ENCODE results near the gene NFATC1. TPM values are rescaled to one million over a fixed set of nuclear protein-coding genes. Genes with fewer than 3 reads are reported as not detected.

The NFATC1 gene
- total and polyA plus RNA-seq, 2 donors from 2014 or later: 4.3 to 17.2 TPM

DNA sequence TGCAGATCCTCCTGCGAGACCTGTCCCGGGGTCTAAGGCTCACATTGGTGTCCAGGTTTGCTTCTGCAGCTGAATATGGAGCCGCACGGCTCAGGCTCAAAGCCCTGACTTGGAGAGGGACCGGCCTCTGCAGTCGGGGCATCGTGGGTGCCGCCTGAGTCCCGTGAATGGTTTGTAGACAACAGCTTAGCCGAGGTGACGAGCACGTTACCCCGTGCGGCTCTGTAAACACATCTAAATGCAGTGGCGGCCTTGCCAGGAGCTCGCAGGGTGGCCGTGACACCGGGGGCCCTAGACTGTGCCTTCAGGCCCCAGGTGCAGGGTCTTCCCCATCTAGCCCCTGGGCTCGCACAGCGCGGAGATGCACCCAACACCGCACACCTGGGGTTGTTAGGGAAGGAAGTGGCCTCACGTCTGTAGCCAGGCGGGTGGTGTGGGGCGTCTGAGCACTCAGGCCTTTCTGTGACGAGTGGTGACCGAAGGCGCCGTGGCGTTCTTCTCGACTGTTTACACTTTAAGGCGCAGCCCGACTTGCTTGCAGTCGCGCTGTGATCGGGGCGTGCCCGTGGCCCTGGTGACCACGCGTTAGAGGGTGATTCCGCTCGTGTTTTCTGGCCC, 91.6 kb downstream of the NFATC1 start:
- H3K27me3 ChIP-seq (ENCODE audit: control insufficient read depth, insufficient read depth, low read length): no peaks in the 10 kb centered on the region
- peak in 1 of 5 donors; percentile 56 for DNase-seq

DNA sequence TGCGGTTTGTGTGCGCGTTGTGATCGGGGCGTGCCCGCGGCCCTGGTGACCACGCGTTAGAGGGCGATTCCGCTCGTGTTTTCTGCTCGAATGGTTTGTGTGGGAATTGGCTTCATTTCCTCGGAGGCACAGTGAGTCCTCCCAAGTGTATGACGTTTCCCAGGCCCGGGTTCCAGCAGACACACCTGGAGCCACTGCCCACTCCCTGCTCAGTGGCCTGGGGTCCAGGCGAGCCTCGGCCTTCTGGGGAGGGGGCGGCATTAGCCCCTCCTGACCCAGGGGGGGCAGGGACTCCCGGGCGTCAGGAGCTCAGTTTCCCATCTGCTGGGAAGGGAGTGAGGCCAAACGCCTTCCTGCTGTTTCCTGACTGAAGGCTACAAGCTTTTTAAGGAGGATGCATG, 92.1 kb downstream of the NFATC1 start:
- Histone ChIP-seq H3K4me3 (ENCODE audit: low read length in 3 of 3) (no peak overlapping the region), H3K36me3 (ENCODE audit: control insufficient read depth in 2 of 3, insufficient read depth in 3 of 3, low read length in 3 of 3) (no peaks in the 10 kb centered on the region), H3K27me3 (ENCODE audit: control insufficient read depth, insufficient read depth, low read length) (no peaks in the 10 kb centered on the region), H3K9me3 (ENCODE audit: control insufficient read depth in 2 of 3, insufficient read depth in 1 of 3, low read length in 3 of 3) (no peaks in the 10 kb centered on the region), H3K4me1 (ENCODE audit: control insufficient read depth in 2 of 3, insufficient read depth in 2 of 3, low read depth in 1 of 3, low read length in 3 of 3) (no peaks in the 10 kb centered on the region), H3K27ac (ENCODE audit: low read depth in 2 of 2, low read length in 2 of 2) (no peak overlapping the region), H3K9ac (ENCODE audit: low read length in 3 of 3) (no peak overlapping the region)
- FAIRE-seq (no peak), DNase-seq (peak in 2 of 5 donors; percentile 36 to 45)
- TF ChIP-seq, protein P1, sequence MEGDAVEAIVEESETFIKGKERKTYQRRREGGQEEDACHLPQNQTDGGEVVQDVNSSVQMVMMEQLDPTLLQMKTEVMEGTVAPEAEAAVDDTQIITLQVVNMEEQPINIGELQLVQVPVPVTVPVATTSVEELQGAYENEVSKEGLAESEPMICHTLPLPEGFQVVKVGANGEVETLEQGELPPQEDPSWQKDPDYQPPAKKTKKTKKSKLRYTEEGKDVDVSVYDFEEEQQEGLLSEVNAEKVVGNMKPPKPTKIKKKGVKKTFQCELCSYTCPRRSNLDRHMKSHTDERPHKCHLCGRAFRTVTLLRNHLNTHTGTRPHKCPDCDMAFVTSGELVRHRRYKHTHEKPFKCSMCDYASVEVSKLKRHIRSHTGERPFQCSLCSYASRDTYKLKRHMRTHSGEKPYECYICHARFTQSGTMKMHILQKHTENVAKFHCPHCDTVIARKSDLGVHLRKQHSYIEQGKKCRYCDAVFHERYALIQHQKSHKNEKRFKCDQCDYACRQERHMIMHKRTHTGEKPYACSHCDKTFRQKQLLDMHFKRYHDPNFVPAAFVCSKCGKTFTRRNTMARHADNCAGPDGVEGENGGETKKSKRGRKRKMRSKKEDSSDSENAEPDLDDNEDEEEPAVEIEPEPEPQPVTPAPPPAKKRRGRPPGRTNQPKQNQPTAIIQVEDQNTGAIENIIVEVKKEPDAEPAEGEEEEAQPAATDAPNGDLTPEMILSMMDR (IDR thresholded peaks at IDR 0.05; ENCODE audit: borderline replicate concordance, extremely low read depth, insufficient read depth): no peak
- intact Hi-C loops (cut with DNase I): no loop called here

More for the DNA sequence above, 91.6 kb downstream of the NFATC1 start:
- intact Hi-C loops (cut with DNase I): no loop called here
- TF ChIP-seq, protein P1 (IDR thresholded peaks at IDR 0.05; ENCODE audit: borderline replicate concordance, extremely low read depth, insufficient read depth): no peak
- no peaks in the 10 kb centered on the region for H3K36me3 ChIP-seq (ENCODE audit: control insufficient read depth in 2 of 3, insufficient read depth in 3 of 3, low read length in 3 of 3)
- no peaks in the 10 kb centered on the region for H3K4me1 ChIP-seq (ENCODE audit: control insufficient read depth in 2 of 3, insufficient read depth in 2 of 3, low read depth in 1 of 3, low read length in 3 of 3)
- H3K9me3 ChIP-seq (ENCODE audit: control insufficient read depth in 2 of 3, insufficient read depth in 1 of 3, low read length in 3 of 3): no peaks in the 10 kb centered on the region
- H3K4me3 ChIP-seq (ENCODE audit: low read length in 3 of 3): no peak overlapping the region
- H3K9ac ChIP-seq (ENCODE audit: low read length in 3 of 3): no peak overlapping the region
- no peak for FAIRE-seq
- no peak overlapping the region for H3K27ac ChIP-seq (ENCODE audit: low read depth in 2 of 2, low read length in 2 of 2)

DNA sequence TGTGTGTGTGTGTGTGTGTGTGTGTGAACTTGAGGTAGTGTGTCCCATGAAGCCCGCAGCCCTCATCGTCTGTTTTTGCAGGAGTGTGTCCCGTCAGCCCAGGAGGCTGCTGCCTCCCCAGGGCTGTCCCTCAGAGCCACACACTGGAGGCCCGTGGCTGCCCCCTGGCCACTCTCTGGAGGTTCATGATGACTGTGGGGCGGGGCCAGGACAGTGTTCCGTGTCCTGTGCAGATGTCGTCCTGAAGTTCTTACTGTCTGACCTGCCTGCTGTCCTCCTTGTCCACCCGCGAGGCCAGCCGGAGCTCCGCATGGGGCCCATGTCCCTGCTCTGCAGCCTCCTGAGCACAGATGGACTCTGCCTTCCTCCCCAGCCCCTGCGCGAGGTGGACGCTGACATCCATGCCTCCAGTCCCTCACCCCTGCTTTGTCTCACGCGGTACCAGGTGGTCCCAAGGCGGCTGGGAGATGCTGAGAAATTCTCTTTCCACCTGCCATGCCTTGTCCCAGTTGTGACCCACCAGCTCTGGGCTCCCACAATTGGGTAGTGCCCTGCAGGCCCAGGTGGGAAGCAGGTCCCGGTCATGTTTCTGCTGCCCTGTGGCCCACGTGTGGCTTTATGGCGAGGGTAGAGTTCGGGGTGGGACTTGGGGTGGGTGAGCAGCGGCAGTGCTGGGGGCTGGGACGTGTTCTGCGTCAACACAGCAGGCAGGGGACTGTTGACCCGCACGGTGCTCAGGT, 92.8 kb downstream of the NFATC1 start:
- Histone ChIP-seq H3K27me3 (ENCODE audit: control insufficient read depth, insufficient read depth, low read length) (no peaks in the 10 kb centered on the region), H3K9me3 (ENCODE audit: control insufficient read depth in 2 of 3, insufficient read depth in 1 of 3, low read length in 3 of 3) (no peaks in the 10 kb centered on the region), H3K27ac (ENCODE audit: low read depth in 2 of 2, low read length in 2 of 2) (no peak overlapping the region), H3K9ac (ENCODE audit: low read length in 3 of 3) (no peak overlapping the region), H3K4me3 (ENCODE audit: low read length in 3 of 3) (no peak overlapping the region), H3K36me3 (ENCODE audit: control insufficient read depth in 2 of 3, insufficient read depth in 3 of 3, low read length in 3 of 3) (no peaks in the 10 kb centered on the region), H3K4me1 (ENCODE audit: control insufficient read depth in 2 of 3, insufficient read depth in 2 of 3, low read depth in 1 of 3, low read length in 3 of 3) (no peaks in the 10 kb centered on the region)
- FAIRE-seq (no peak), DNase-seq (peak in 2 of 5 donors; percentile 32 to 65)
- intact Hi-C loops (cut with DNase I): no loop called here
- TF ChIP-seq, protein P1 (IDR thresholded peaks at IDR 0.05; ENCODE audit: borderline replicate concordance, extremely low read depth, insufficient read depth): no peak

Measured in kidney (tissue), 14 donors.